Body of pancreas (tissue), 4 donors: ENCODE data around the gene SPINK8. TPM values are rescaled to one million over a fixed set of nuclear protein-coding genes. Genes with fewer than 3 reads are reported as not detected.
A peak's percentile ranks its signal among the peaks of the same experiment; 100 is the strongest.

ENCODE experiments used
- ATAC-seq: fragments of 150-250 bp; one replicate; pipeline ENCODE4 v1.9.1; 2016
- DNase-seq, 4 donors: peaks; one replicate each; pipeline ENCODE4 v3.0.0-alpha.2; 2019
- H3K27ac ChIP-seq, 4 donors: fragments of 200-600 bp; sonication (generic); 1 replicate in 3 of 4; 2 replicates in 1 of 4; pipeline versions ENCODE4 v1.5.1 to v1.6.1; 2016 to 2019; ENCODE audit warnings: mild to moderate bottlenecking in 1 of 4, mixed read lengths in 1 of 4, moderate library complexity in 1 of 4
- H3K27me3 ChIP-seq, 2 donors: fragments of 200-600 bp; sonication (generic); one replicate each; pipeline ENCODE4 v1.6.0; 2016; ENCODE audit warnings: mild to moderate bottlenecking in 1 of 2
- H3K36me3 ChIP-seq, 2 donors: fragments of 200-600 bp; sonication (generic); replicated peaks in 1 of 2; 2 replicates each; pipeline ENCODE4 v1.5.1; 2016; ENCODE audit warnings: low read depth in 2 of 2; ENCODE audit not compliant: insufficient read depth in 1 of 2
- H3K4me1 ChIP-seq: fragments of 200-600 bp; sonication (generic); one replicate; pipeline ENCODE4 v1.6.0; 2016
- H3K4me3 ChIP-seq, 2 donors: fragments of 200-600 bp; sonication (generic); 1 replicate in 1 of 2; 2 replicates in 1 of 2; pipeline ENCODE4 v1.5.1; 2016 to 2019
- H3K9me3 ChIP-seq, 3 donors: fragments of 200-600 bp; sonication (generic); 1 replicate in 2 of 3; 2 replicates in 1 of 3; pipeline ENCODE4 v1.5.1; 2016
- POLR2A ChIP-seq, 3 donors: fragments of 450-650 bp; IDR thresholded peaks; one replicate each; pipeline ENCODE4 v1.6.1; 2016; ENCODE audit warnings: antibody characterized with exemption in 3 of 3, mild to moderate bottlenecking in 2 of 3
- WGBS, 2 donors: methylation state at CpG; one replicate each; pipeline ENCODE4 v1.1.5; 2017; 5-methylcytosine and 5-hydroxymethylcytosine counted together
- intact Hi-C: fragments of 100-400 bp; cut with DNase I; formaldehyde crosslinking; loops from one replicate; pipeline ENCODE4 v1.15.1; 2023
- microRNA counts, 2 donors: library from miRNA; unstranded; fragments of <30 nt; microRNA quantifications; one replicate each; lab custom pipeline; 2017
- microRNA-seq, 2 donors: library from miRNA; unstranded; fragments of <30 nt; microRNA quantifications; one replicate each; pipeline ENCODE4, GENCODE V29; 2016; ENCODE audit warnings: borderline number of aligned reads in 2 of 2, borderline replicate concordance in 2 of 2
- small RNA-seq: library from RNA; depleted of rRNA; stranded (forward); fragments of <200 nt; gene quantifications from one replicate; pipeline ENCODE3, GENCODE V24; 2016
- total RNA-seq, 2 donors: library from RNA; depleted of rRNA; stranded (reverse); fragments of >200 nt; gene quantifications; one replicate each; pipeline ENCODE4 v1.1.0, GENCODE V29; 2016
- TF ChIP-seq, protein P1 (sequence below), 7 experiments: fragments of 450-650 bp in 4 of 7; fragments of 200-600 bp in 3 of 7; sonication (generic) in 3 of 7; IDR thresholded peaks; one replicate each; pipeline ENCODE4 v1.5.1; 2016 to 2019; ENCODE audit warnings: antibody characterized with exemption in 7 of 7

SPINK8 gene
- total RNA-seq, 2 donors from 2014 or later, result not detected

- Histone ChIP-seq H3K4me3 (no peak overlapping the region), H3K27ac (no peak overlapping the region), H3K27me3 (no peaks in the 10 kb centered on the region), H3K4me1 (peaks cover 18% of the 10 kb centered on the region), H3K9me3 (no peaks in the 10 kb centered on the region), H3K36me3 (peaks cover 0 to 3% of the 10 kb centered on the region in 2 donors)
- ATAC-seq (no peak), DNase-seq (peak in 1 of 4 donors; percentile 13)
- TF ChIP-seq, protein P1, sequence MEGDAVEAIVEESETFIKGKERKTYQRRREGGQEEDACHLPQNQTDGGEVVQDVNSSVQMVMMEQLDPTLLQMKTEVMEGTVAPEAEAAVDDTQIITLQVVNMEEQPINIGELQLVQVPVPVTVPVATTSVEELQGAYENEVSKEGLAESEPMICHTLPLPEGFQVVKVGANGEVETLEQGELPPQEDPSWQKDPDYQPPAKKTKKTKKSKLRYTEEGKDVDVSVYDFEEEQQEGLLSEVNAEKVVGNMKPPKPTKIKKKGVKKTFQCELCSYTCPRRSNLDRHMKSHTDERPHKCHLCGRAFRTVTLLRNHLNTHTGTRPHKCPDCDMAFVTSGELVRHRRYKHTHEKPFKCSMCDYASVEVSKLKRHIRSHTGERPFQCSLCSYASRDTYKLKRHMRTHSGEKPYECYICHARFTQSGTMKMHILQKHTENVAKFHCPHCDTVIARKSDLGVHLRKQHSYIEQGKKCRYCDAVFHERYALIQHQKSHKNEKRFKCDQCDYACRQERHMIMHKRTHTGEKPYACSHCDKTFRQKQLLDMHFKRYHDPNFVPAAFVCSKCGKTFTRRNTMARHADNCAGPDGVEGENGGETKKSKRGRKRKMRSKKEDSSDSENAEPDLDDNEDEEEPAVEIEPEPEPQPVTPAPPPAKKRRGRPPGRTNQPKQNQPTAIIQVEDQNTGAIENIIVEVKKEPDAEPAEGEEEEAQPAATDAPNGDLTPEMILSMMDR (IDR thresholded peaks at IDR 0.05), result no peak
- TF ChIP-seq POLR2A (IDR thresholded peaks at IDR 0.05), result no peak
- 81 to 82% methylated on average over 22 to 23 of the region's 23 CpGs for WGBS, 2 donors
- intact Hi-C loops, result no loop called here
These were observed 64.4 kb downstream of the SPINK8 start for GRCh38 chr3:48268936-48269561.

DNA sequence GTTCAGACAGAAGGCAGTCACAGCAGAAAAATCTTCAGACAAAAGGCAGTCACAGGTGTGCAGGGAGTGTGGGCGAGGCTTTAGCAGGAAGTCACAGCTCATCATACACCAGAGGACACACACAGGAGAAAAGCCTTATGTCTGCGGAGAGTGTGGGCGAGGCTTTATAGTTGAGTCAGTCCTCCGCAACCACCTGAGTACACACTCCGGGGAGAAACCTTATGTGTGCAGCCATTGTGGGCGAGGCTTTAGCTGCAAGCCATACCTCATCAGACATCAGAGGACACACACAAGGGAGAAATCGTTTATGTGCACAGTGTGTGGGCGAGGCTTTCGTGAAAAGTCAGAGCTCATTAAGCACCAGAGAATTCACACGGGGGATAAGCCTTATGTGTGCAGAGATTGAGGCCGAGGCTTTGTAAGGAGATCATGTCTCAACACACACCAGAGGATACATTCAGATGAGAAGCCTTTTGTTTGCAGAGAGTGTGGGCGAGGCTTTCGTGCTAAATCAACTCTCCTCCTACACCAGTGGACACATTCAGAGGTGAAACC, 65.0 kb downstream of the SPINK8 start:
- Histone ChIP-seq H3K9me3 (no peaks in the 10 kb centered on the region), H3K27me3 (no peaks in the 10 kb centered on the region), H3K36me3 (peaks cover 0 to 3% of the 10 kb centered on the region in 2 donors), H3K4me3 (no peak overlapping the region), H3K4me1 (peaks cover 12% of the 10 kb centered on the region), H3K27ac (no peak overlapping the region)
- ATAC-seq, result no peak
- intact Hi-C loops, result no loop called here
- 82 to 86% methylated on average over 13 of the region's 13 CpGs for WGBS, 2 donors
- TF ChIP-seq, protein P1 (IDR thresholded peaks at IDR 0.05), result no peak
- TF ChIP-seq POLR2A (IDR thresholded peaks at IDR 0.05), result no peak
- DNase-seq, result no peak

GRCh38 chr3:48267782-48268181, 65.7 kb downstream of the SPINK8 start:
- Histone ChIP-seq H3K4me3 (no peak overlapping the region), H3K36me3 (peaks cover 0 to 4% of the 10 kb centered on the region in 2 donors), H3K27ac (no peak overlapping the region), H3K4me1 (peaks cover 5% of the 10 kb centered on the region), H3K27me3 (no peaks in the 10 kb centered on the region), H3K9me3 (no peaks in the 10 kb centered on the region)
- ATAC-seq (no peak), DNase-seq (no peak)
- TF ChIP-seq, protein P1 (IDR thresholded peaks at IDR 0.05), result no peak
- TF ChIP-seq POLR2A (IDR thresholded peaks at IDR 0.05), result no peak
- WGBS, 2 donors, result 66 to 81% methylated on average over 2 of the region's 2 CpGs
- intact Hi-C loops, result no loop called here

GRCh38 chr3:48258530-48258929, 74.9 kb downstream of the SPINK8 start:
- intact Hi-C loops, result no loop called here
- Histone ChIP-seq H3K4me1 (no peaks in the 10 kb centered on the region), H3K27ac (no peak overlapping the region), H3K9me3 (no peaks in the 10 kb centered on the region), H3K36me3 (peaks cover 0 to 4% of the 10 kb centered on the region in 2 donors), H3K27me3 (no peaks in the 10 kb centered on the region), H3K4me3 (no peak overlapping the region)
- ATAC-seq (no peak), DNase-seq (no peak)
- TF ChIP-seq, protein P1 (IDR thresholded peaks at IDR 0.05), result no peak
- TF ChIP-seq POLR2A (IDR thresholded peaks at IDR 0.05), result no peak
- WGBS, 2 donors, result 95 to 100% methylated on average over 1 of the region's 1 CpG

MicroRNAs encoded within 50 kb of the gene (microRNA counts, 767-probe panel; counts per million panel counts)
- 0 to 736 counts per million in 2 donors for microRNA hsa-miR-2115-5p (lab: Ali Mortazavi, UCI)

Small RNAs within 50 kb of the gene (microRNA-seq; reads per million reads assigned to microRNA genes)
- 0.45 to 0.93 reads per million in 2 donors for gene MIR2115

Small RNAs within 50 kb of the gene (small RNA-seq; reads per million reads assigned to genes)
- gene MIR2115 (not detected), gene RF00019 (not detected), gene RN7SL321P (not detected)

Other genes with a start within 250 kb of the SPINK8 start
- gene CDC25A, start 145.2 kb downstream of the SPINK8 start, total RNA-seq, result under 1 TPM in 1 of 2 donors, not detected in 1; 0.33 TPM
- not detected for gene CAMP, start 110.2 kb downstream of the SPINK8 start, total RNA-seq
- gene ZNF589, start 92.6 kb downstream of the SPINK8 start, total RNA-seq, result 10 to 100 TPM in 1 of 2 donors, 1 to 10 TPM in 1; 8.6 to 40.9 TPM
- 10 to 100 TPM; 22.1 to 33.9 TPM for gene NME6, start 32.3 kb downstream of the SPINK8 start, total RNA-seq
- 10 to 100 TPM in 1 of 2 donors, 1 to 10 TPM in 1; 3.4 to 23.7 TPM for gene FBXW12, start 38.6 kb upstream of the SPINK8 start, total RNA-seq
- gene PLXNB1, start 96.4 kb upstream of the SPINK8 start, total RNA-seq, result 100 to 1,000 TPM; 118 to 311 TPM
- gene CCDC51, start 106.5 kb upstream of the SPINK8 start, total RNA-seq, result 1 to 10 TPM in 1 of 2 donors, under 1 TPM in 1; 0.33 to 2.6 TPM
- gene TMA7, start 106.6 kb upstream of the SPINK8 start, total RNA-seq, result 100 to 1,000 TPM; 113 to 156 TPM
- 1 to 10 TPM; 2.6 to 4.3 TPM for gene ATRIP, start 113.1 kb upstream of the SPINK8 start, total RNA-seq
- 10 to 100 TPM; 46.5 to 48.5 TPM for gene SHISA5, start 170.5 kb upstream of the SPINK8 start, total RNA-seq
- 10 to 100 TPM in 1 of 2 donors, 1 to 10 TPM in 1; 8.9 to 11.4 TPM for gene PFKFB4, start 223.1 kb upstream of the SPINK8 start, total RNA-seq
- gene UCN2, start 230.1 kb upstream of the SPINK8 start, total RNA-seq, result not detected